Sigmoid colon (tissue), 7 donors: ENCODE results near the gene CARD14. TPM values are rescaled to one million over a fixed set of nuclear protein-coding genes. Genes with fewer than 3 reads are reported as not detected.

Experiments used
- DNase-seq: peaks from one replicate; pipeline ENCODE4 v3.0.0-alpha.2; 2019
- H3K27ac ChIP-seq, 4 donors: fragments of 200-600 bp; sonication (generic); one replicate each; pipeline ENCODE4 v1.5.1; 2016 to 2019; ENCODE audit warnings: mild to moderate bottlenecking in 1 of 4
- H3K27me3 ChIP-seq, 3 donors: fragments of 200-600 bp; sonication (generic); one replicate each; pipeline ENCODE4 v1.5.1; 2019; ENCODE audit warnings: mild to moderate bottlenecking in 1 of 3
- H3K36me3 ChIP-seq, 4 donors: fragments of 200-600 bp; sonication (generic); one replicate each; pipeline ENCODE4 v1.5.1; 2016 to 2019
- H3K4me1 ChIP-seq, 4 donors: fragments of 200-600 bp; sonication (generic); one replicate each; pipeline ENCODE4 v1.5.1; 2017 to 2019
- H3K4me3 ChIP-seq, 4 donors: fragments of 200-600 bp; sonication (generic); one replicate each; pipeline ENCODE4 v1.5.1; 2017 to 2019; ENCODE audit warnings: mild to moderate bottlenecking in 2 of 4, moderate library complexity in 1 of 4
- H3K9me3 ChIP-seq, 4 donors: fragments of 200-600 bp in 3 of 4; sonication (generic) in 3 of 4; one replicate each; pipeline versions ENCODE4 v1.5.1 to v1.6.1; 2013 to 2019
- CTCF ChIP-seq, 4 experiments: fragments of 450-650 bp in 3 of 4; fragments of 200-600 bp in 1 of 4; IDR thresholded peaks; one replicate each; pipeline ENCODE4 v1.5.1; 2016 to 2019; ENCODE audit warnings: antibody characterized with exemption in 4 of 4, mild to moderate bottlenecking in 3 of 4, moderate library complexity in 2 of 4
- EP300 ChIP-seq, 4 donors: sonication (generic); formaldehyde crosslinking; IDR thresholded peaks; one replicate each; pipeline ENCODE4 v1.6.1; 2017; ENCODE audit warnings: antibody characterized with exemption in 4 of 4
- POLR2A ChIP-seq, 2 donors: fragments of 450-650 bp; IDR thresholded peaks; one replicate each; pipeline ENCODE4 v1.6.1; 2016; ENCODE audit warnings: antibody characterized with exemption in 2 of 2, mild to moderate bottlenecking in 2 of 2, moderate library complexity in 2 of 2
- POLR2AphosphoS5 ChIP-seq, 4 donors: sonication (generic); formaldehyde crosslinking; IDR thresholded peaks; one replicate each; pipeline ENCODE4 v1.6.1; 2017; ENCODE audit warnings: antibody characterized with exemption in 4 of 4
- WGBS, 2 donors: extraction: QIAGEN DNeasy Blood & Tissue Kit; methylation state at CpG; one replicate each; pipeline ENCODE4 v1.1.7; 2013; 5-methylcytosine and 5-hydroxymethylcytosine counted together
- intact Hi-C: fragments of 100-400 bp; cut with DNase I; formaldehyde crosslinking; loops from one replicate; pipeline ENCODE4 v1.15.1; 2023
- polyA plus RNA-seq, 3 donors: library from polyadenylated mRNA; stranded (reverse); fragments of 200-250 nt; gene quantifications; one replicate each; pipeline ENCODE4 v1.2.3, GENCODE V29; 2013
- total RNA-seq, 4 donors: library from RNA; depleted of rRNA; stranded (reverse); fragments of >200 nt; gene quantifications; one replicate each; pipeline ENCODE4 v1.1.0, GENCODE V29; 2016
- donor health status: healthy with polysubstance abuse.
- donor health status: Bipolar disorder and iron deficiency.
- donor health status: healthy.

The CARD14 gene
- total and polyA plus RNA-seq, 7 donors = 0.23 to 1.8 (median 1.5) TPM; not detected in 4

DNA sequence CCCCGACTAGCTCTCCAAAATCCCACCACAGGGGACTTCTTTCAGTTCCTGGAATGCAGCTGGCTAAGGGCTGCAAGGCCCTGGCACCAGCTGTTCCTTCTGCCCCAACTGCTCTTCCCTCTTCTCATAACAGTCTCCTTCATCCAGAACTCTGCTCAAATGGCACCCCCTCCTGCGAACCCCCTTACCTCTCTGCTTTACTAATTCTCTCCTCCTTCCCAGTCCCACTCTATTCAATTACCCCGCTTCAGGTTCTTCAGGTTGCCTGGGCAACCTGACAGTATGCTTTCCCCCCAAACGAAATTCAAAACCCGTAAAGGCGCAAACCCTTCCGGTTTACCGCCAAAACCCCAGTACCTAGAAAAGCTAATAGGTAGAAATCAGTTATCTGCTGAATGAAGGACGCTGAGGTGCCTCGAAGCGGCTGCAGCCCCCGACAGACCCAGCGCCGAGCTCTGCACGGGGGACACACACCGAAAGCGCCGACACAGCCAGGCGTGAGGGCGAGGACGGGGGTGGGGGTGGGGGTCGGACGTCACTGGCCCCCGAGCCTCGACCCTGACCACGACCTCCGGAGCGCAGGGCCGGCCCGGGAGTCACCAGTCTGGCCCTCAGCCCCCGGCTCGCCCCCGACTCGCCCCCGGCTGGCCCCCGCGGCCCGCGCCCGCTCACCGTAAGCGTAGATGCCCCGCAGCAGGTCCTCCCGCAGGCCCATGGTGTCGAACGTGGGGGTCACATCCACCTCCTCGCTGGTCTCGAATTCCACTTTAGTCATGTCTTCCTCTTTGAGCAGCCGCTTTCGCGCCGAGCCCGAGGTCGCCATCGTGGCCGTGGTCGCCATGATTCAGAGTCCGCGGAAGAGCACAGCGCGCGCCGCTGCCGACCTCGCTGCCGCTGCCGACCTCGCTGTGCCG lies 23.5 kb upstream of the CARD14 start:
- H3K4me3 ChIP-seq = peak overlapping the region; percentile 79 to 98 (median 94)
- H3K4me1 ChIP-seq = peaks cover 0 to 33% (median 28%) of the 10 kb centered on the region in 4 donors
- H3K27me3 ChIP-seq = no peaks in the 10 kb centered on the region
- 0% methylated on average over 69 of the region's 69 CpGs for WGBS, 2 donors
- no peaks in the 10 kb centered on the region for H3K9me3 ChIP-seq
- TF ChIP-seq POLR2A (IDR thresholded peaks at IDR 0.05) (no peak), POLR2AphosphoS5 (IDR thresholded peaks at IDR 0.05) (no peak), CTCF (IDR thresholded peaks at IDR 0.05) (no peak), EP300 (IDR thresholded peaks at IDR 0.05) (no peak)
- peaks cover 0 to 29% (median 28%) of the 10 kb centered on the region in 4 donors for H3K36me3 ChIP-seq
- peak; percentile 47 for DNase-seq
- peak overlapping the region; percentile 93 to 98 (median 96) for H3K27ac ChIP-seq
- intact Hi-C loops = loop anchor here (2.0 to 5.0 kb wide), 4 partner anchors 46 to 139 kb away; partner anchors contain the start of genes GAA, RNF213, SGSH and SLC26A11

DNA sequence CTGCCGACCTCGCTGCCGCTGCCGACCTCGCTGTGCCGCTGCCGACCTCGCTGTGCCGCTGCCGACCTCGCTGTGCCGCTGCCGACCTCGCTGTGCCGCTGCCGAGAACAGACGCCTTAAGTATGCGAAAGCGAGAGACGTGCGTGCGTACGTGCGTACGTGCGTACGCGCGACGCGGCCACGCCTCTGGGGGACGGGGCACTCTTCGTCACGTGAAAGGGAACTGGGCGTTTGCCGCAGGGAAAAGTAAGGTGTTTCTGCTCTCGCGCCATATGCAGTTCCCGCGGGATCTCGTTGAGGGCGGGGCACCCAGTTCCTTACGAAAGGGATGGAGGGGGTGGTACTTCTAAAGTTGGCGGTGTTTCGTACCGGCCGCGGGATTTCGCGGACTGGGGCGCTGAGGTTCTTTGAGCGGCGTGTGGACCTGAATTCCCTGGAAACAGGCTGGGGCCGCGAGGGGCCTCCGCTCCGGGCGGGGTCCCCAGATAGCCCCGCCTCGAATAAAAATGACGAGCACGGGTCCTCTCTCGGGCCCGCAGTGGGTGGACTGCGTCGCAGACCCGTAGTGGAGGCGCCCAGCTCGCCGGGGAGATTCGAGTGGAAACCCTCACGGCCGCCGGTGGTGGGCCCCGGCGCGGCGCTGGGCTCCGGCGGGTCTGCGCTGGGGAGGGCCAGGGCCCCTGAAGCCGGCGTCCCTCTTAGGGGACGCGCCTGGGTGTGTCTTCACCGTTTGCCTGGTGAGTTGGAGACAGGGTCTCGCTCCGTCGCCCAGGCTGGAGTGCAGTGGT lies 22.6 kb upstream of the CARD14 start, which contains the start of gene EIF4A3:
Gene EIF4A3, minus strand, starts transcription at position 94 of the 788 bp plus-strand sequence. CDS start 167 bp downstream, outside the sequence.
- peak; percentile 99 for DNase-seq
- 0% methylated on average over 90 of the region's 90 CpGs for WGBS, 2 donors
- H3K4me1 ChIP-seq = peaks cover 0 to 33% (median 29%) of the 10 kb centered on the region in 4 donors
- H3K27me3 ChIP-seq = no peaks in the 10 kb centered on the region
- peak within 1 kb of the TSS; percentile 93 to 98 (median 96) for H3K27ac ChIP-seq
- peak within 1 kb of the TSS; percentile 79 to 98 (median 94) for H3K4me3 ChIP-seq
- H3K9me3 ChIP-seq = no peaks in the 10 kb centered on the region
- H3K36me3 ChIP-seq = peaks cover 0 to 20% (median 19%) of the 10 kb centered on the region in 4 donors
- TF ChIP-seq EP300 (IDR thresholded peaks at IDR 0.05) (peak in 3 of 4 donors; percentile 75 to 99 (median 91)), POLR2A (IDR thresholded peaks at IDR 0.05) (peak; percentile 54 to 80), CTCF (IDR thresholded peaks at IDR 0.05) (no peak), POLR2AphosphoS5 (IDR thresholded peaks at IDR 0.05) (peak; percentile 90 to 98 (median 90))
- intact Hi-C loops = loop anchor here (2.0 to 5.0 kb wide), 4 partner anchors 46 to 140 kb away; partner anchors contain the start of genes GAA, RNF213, SGSH and SLC26A11

- peaks cover 0 to 17% (median 10%) of the 10 kb centered on the region in 4 donors for H3K4me1 ChIP-seq
- peak overlapping the region in 1 of 4 donors; percentile 18 for H3K27ac ChIP-seq
- H3K36me3 ChIP-seq = no peaks in the 10 kb centered on the region
- no peaks in the 10 kb centered on the region for H3K27me3 ChIP-seq
- no peaks in the 10 kb centered on the region for H3K9me3 ChIP-seq
- 83 to 90% methylated on average over 5 of the region's 5 CpGs for WGBS, 2 donors
- intact Hi-C loops = no loop called here
- no peak for TF ChIP-seq POLR2AphosphoS5 (IDR thresholded peaks at IDR 0.05)
- TF ChIP-seq CTCF (IDR thresholded peaks at IDR 0.05) = no peak
- TF ChIP-seq POLR2A (IDR thresholded peaks at IDR 0.05) = no peak
- no peak for TF ChIP-seq EP300 (IDR thresholded peaks at IDR 0.05)
- H3K4me3 ChIP-seq = no peak overlapping the region
- peak; percentile 17 for DNase-seq
Measured at GRCh38 chr17:80151333-80151732, 18.5 kb upstream of the CARD14 start.

GRCh38 chr17:80152081-80152702 lies 17.6 kb upstream of the CARD14 start:
- no peak overlapping the region for H3K27ac ChIP-seq
- DNase-seq = peak; percentile 19
- intact Hi-C loops = no loop called here

More at GRCh38 chr17:80152081-80152702, 17.6 kb upstream of the CARD14 start:
- Histone ChIP-seq H3K4me3 (no peak overlapping the region), H3K36me3 (no peaks in the 10 kb centered on the region), H3K9me3 (no peaks in the 10 kb centered on the region), H3K4me1 (peaks cover 0 to 17% (median 9%) of the 10 kb centered on the region in 4 donors), H3K27me3 (no peaks in the 10 kb centered on the region)
- TF ChIP-seq POLR2A (IDR thresholded peaks at IDR 0.05) (no peak), EP300 (IDR thresholded peaks at IDR 0.05) (no peak), POLR2AphosphoS5 (IDR thresholded peaks at IDR 0.05) (no peak), CTCF (IDR thresholded peaks at IDR 0.05) (no peak)
- 73% methylated on average over 11 of the region's 11 CpGs for WGBS, 2 donors
